OCI-M2 (cell line): ENCODE measurements around the gene MYH9.
"Not testable (repeated sequence)": the region's sequence is repeated elsewhere in the genome, so short reads cannot be mapped to it uniquely, and the experiment has no call there.

Experiments used
- DNase-seq: peaks from one replicate; lab custom pipeline; 2025; ENCODE audit not compliant: unreplicated experiment; lab: John Stamatoyannopoulos, UW

The MYH9 gene

GRCh38 chr22:36296690-36297089 is 91.1 kb downstream of the MYH9 start:
- DNase-seq: no peak

GRCh38 chr22:36295247-36295646 is 92.5 kb downstream of the MYH9 start:
- DNase-seq: no peak

- DNase-seq: no peak
Measured at GRCh38 chr22:36294801-36295200, 93.0 kb downstream of the MYH9 start.

DNA sequence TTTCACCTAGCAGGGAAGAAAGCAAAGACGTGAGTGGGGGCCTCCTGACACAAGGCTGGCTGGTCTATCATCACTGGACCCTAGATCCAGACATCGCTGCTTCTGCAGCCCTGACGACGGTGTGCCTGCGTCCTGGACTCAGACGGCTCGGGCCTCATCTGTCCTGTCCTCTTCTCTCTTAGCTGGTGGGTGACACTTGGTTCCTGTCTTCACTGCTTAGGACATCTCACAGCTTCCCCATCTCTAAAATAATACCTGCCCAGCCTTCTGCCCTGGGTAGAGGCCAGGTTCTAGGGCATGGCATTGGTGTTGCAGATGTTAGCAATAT is 93.5 kb downstream of the MYH9 start:
- no peak for DNase-seq

DNA sequence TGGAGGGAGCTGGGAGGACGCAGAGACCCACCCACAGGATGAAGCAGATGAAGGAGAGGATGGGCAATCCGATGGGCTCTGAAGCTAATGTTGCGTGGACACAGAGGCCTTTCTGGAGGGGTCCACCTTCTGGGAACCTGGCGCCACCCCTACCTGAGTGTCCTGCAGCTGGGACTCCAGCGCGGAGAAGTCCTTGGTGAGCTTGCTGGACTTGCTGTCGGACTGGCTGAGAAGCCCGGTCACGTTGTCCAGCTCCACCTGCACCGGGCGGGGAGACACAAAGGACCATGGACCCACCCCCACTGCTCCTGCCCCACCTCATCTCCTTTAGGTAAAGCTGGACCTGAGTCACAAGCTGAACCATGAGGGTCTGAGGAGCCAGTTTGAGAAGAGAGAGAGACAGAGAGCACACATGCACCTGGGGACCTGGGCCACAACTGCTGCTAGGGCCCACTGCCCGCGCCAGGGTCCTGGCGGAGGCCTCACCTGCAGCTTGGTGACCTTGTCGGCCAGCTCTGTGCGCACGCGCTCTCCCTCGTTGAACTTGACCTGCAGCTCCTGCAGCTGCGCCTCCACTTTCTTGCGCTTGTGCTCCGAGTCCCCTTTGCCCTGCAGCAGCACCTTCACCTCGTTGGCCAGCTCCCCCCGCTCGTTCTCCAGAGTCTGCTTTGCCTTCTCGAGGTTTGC is 94.0 kb downstream of the MYH9 start:
- DNase-seq: no peak

DNA sequence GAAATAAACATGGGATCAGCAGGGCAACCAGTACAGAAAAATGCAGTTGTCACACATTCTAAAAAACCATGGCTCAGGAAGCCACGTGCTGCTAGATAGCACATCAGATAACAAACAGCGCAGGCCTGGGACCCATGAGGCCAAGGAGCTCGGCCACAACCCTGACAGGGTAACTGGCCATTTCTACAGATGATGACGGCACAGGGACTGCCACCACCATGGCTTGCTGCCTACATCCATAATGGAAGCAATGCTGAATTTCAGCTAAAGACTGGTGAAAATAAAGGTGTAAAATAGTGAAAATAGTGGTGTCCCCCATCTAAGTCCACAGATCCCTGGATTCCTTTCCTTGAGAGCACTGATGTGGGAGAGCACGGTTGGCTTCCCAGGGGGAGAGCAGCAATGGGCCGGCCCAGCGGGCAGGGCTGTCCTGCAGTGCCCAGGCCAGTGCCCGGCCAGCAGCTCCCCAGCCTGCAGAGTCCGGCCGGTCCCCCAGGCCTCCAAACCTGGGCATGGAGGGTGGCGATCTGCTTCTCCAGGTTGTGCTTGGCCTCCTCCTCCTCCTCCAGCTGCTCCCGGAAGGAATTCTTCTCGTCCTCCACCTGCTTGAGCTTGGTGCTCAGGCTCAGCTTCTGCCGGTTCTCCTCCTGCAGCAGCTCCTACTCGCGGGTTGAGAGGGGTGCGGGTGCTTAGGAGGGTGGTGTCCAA is 94.8 kb downstream of the MYH9 start:
- DNase-seq: no peak

- DNase-seq: no peak
Measured at GRCh38 chr22:36291831-36292740, 95.7 kb downstream of the MYH9 start.

DNA sequence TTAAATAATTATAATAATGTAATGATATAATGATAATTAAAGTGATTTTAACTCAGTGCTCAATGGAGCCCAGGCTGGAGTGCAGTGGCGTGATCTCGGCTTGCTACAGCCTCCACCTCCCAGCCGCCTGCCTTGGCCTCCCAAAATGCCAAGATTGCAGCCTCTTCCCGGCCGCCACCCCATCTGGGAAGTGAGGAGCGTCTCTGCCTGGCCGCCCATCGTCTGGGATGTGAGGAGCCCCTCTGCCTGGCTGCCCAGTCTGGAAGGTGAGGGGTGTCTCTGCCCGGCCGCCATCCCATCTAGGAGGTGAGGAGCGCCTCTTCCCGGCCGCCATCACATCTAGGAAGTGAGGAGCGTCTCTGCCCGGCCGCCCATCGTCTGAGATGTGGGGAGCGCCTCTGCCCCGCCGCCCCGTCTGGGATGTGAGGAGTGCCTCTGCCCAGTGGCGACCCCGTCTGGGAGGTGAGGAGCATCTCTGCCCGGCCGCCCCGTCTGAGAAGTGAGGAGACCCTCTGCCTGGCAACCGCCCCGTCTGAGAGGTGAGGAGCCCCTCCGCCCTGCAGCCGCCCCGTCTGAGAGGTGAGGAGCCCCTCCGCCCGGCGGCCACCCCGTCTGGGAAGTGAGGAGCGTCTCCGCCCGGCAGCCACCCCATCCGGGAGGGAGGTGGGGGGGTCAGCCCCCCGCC is 97.2 kb downstream of the MYH9 start:
- DNase-seq: not testable (repeated sequence)

GRCh38 chr22:36289948-36290371 is 97.8 kb downstream of the MYH9 start:
- not testable (repeated sequence) for DNase-seq

DNA sequence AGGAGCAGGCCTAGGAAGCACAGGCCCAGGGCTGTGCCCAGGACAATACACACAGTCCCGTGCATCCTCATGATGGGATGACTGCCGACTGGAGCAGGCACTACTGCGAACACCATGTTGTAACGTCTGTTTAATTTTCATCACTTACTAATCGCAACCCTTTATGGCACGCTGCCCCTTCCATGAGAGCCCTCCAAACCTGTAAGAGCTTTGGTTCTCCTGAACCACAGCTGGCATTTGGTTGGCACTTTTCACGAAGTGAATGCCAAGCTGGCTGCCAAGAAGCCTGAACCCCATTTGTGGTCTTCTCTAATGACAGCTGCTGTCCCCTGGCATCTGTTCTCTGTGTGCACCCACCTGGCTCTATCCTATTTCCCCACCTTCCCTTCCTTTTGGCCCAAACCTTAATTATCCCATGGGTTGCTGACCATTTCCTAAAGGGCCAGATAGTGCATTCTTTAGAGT is 98.3 kb downstream of the MYH9 start:
- no peak for DNase-seq

- no peak for DNase-seq
Measured at GRCh38 chr22:36288571-36289405, 99.0 kb downstream of the MYH9 start.

DNA sequence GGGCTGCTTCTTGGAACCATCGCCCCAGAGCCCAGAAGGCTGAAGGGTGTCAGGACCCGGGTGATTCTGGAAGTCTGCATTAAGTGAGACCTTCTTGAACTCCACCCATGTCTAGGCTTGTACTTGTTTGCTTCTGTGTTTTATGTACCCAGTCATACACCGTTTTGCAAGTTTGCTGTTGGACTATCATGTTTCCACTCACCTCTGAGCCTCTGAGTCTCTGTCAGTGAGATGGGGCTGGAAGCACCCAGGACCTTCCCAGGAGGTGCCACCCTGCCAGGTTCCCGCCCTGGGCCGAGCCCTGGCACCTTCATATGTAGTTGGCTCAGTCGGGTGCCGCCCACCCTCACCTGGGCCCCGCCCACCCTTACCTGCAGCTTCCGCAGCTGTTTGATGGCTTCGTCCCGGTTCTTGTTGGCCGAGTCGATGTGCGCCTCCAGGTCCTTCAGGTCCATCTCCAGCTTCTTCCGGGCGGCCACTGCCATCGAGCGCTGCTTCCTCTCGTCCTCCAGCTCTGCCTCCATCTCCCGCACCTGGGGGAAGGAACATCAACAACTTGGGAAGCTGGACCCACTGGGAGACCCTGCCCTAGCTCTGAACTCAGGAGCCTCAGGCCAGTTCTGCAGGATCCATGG is 99.8 kb downstream of the MYH9 start:
- no peak for DNase-seq

GRCh38 chr22:36286096-36286957 is 101.4 kb downstream of the MYH9 start:
- peak; percentile 9 for DNase-seq

DNA sequence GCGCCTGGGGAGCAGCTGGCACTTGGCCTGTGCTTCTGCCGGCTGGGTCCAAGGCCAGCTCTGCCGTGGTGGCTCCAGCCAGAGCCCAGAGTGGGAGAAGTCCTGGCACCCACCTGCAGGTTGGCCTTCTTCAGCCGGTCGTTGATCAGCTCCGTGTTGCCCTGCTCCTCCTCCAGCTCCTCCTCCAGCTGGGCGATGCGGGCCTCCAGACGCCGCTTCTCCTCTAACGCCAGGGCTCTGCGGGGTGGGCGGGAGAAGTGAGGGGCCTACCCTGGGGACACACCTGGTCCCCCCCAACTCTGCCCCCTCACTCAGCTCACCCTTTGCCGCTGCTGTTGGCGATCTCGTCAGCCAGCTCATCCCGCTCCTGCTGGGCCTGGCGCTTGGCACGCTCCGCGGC is 102.2 kb downstream of the MYH9 start:
- no peak for DNase-seq

DNA sequence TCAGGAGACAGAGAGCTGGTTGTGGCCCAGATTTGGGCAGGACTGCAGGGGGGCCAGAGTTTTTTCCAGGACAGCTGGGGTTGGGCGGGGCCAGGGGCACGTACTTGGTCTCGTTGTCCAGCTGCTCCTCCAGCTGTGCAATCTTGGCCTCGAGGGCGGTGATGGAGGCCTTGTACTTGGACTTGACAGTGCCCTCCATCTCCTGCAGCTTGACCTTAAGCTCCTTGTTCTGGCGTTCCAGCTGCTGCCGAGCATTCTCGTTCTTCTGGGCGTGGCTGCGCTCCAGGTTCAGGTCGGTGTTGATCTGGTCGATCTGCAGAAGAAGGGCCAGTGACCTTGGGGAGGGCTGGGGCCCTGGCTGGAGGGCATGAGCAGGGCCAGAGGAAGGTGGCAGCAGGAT is 102.8 kb downstream of the MYH9 start:
- DNase-seq: no peak

- no peak for DNase-seq
Measured at GRCh38 chr22:36284171-36284571, 103.6 kb downstream of the MYH9 start.

GRCh38 chr22:36282328-36282831 is 105.4 kb downstream of the MYH9 start:
- no peak for DNase-seq

DNA sequence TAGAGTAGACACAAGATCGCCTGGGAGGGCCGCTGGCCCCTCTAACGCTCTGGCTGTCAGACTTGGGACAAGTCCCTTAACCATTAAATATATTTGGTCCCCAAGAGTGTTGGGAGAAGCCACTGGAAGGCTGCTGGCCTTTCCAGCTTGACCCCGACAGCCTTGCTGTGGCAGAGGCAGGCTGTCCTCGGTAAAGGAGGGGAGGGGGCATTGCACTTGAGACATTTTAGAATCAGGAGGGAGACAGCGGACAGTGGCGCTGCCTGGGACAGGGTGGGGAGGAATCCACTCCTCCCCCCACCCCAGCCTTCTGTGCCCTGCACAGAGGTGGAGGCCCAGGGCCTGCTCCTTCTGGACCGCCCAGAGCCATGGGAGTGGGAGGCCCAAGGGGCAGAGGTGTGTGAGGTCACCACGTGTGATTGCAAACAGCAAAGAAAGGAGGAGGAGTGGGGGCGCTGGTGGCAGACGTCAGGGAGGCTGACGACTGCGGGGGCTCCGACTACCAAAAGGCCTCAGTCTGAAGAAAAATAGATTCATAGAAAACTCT is 105.9 kb downstream of the MYH9 start:
- no peak for DNase-seq
